Stimulated activated CD8-positive, alpha-beta memory T cell treated with anti-CD3 and anti-CD28 coated beads, Interleukin-4, amount 100 ng/mL, for 4 hours (primary cell): ENCODE measurements around the gene CNPY3.
"Not testable (repeated sequence)": the region's sequence is repeated elsewhere in the genome, so short reads cannot be mapped to it uniquely, and the experiment has no call there.

ENCODE experiments used
- DNase-seq, 2 donors: peaks; one replicate each; pipeline ENCODE4 v3.0.0-alpha.2; 2020; ENCODE audit warnings: low read depth in 2 of 2, low spot score in 1 of 2

The CNPY3 gene

DNA sequence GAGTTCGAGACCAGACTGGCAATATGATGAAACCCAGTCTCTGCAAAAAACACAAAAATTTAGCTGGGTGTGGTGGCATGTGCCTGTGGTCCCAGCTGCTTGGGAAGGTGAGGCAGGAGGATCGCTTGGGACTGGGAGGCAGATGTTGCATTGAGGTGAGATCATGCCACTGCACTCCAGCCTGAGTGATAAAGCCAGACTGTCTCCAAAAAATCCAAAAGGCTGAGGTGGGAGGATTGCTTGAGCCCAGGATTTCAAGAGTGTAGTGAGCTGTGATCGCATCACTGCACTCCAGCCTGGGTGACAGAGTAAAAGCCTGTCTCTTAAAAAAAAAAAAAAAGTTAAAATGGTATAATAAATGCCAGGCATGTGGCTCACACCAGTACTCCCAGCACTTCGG, 14.7 kb upstream of the CNPY3 start:
- no peak for DNase-seq

- no peak for DNase-seq
Measured at GRCh38 chr6:42915732-42916131, 13.5 kb upstream of the CNPY3 start, which contains the start of gene PTCRA. Gene PTCRA (plus strand): TSS chr6:42916053. CDS start chr6:42916070, 17 bp downstream.

- no peak for DNase-seq
Measured at GRCh38 chr6:42916288-42916687, 13.0 kb upstream of the CNPY3 start.

- DNase-seq: no peak
Measured at GRCh38 chr6:42921801-42922200, 7.5 kb upstream of the CNPY3 start.

DNA sequence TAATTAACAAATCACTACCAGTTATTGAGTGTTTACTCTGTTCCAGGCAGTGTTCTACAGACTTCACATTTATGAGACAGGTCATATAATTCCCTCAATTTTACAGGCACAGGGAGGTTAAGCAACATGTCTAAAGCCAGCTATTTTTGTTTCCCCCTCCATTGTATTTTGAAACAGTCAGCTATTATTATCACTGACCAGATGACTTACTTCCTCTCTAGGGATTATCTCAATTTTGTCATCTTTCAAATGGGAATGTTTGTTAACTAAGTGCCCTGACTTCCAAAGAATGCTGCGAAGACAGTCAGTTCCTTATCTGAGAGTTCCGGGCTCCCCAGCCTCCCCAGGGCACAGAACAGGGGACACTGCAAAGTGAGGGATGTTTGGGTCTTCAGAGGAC, 5.6 kb upstream of the CNPY3 start:
- DNase-seq: no peak

- no peak for DNase-seq
Measured at GRCh38 chr6:42925248-42925857, 3.9 kb upstream of the CNPY3 start.

GRCh38 chr6:42929821-42930360, 611 bp downstream of the CNPY3 start:
- DNase-seq: peak in 1 of 2 donors; percentile 39

DNA sequence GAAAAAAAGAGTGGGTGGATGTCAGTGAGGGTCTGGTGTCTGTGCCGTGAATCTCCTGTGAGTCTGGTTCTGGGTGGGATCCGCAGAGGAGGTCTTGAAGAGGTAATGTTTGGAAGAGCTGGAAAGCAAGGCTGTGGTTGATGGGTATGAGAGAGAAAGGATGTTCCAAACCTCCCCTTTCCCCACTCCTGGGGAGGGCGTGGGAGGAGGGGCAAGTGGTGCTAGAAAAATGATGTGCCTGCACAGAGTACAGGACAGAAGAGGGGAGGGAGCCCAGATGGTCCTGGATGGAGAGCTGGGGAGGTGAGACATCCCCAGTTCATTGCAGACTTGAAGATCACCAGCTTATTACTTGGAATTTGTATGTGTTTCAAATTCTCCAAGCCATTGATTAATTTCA, 3.1 kb downstream of the CNPY3 start:
- DNase-seq: no peak

GRCh38 chr6:42933205-42933604, 3.9 kb downstream of the CNPY3 start:
- DNase-seq: no peak

- DNase-seq: no peak
Measured at GRCh38 chr6:42935322-42935721, 6.0 kb downstream of the CNPY3 start.

DNA sequence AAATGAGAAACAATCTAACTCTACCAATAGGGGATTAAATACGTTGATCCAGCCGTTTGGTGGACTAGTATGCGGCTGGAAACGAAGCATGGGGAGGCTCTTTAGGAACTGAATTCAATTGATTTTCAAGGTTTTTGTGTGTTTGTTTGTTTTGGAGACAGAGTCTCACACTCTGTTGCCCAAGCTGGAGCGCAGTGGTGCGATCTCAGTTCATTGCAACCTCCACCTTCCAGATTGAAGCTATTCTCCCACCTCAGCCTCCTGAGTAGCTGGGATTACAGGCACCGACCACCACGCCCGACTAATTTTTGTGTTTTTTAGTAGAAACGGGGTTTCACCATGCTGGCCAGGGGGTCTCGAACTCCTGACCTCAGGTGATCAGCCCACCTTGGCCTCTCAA, 7.1 kb downstream of the CNPY3 start:
- DNase-seq: no peak

DNA sequence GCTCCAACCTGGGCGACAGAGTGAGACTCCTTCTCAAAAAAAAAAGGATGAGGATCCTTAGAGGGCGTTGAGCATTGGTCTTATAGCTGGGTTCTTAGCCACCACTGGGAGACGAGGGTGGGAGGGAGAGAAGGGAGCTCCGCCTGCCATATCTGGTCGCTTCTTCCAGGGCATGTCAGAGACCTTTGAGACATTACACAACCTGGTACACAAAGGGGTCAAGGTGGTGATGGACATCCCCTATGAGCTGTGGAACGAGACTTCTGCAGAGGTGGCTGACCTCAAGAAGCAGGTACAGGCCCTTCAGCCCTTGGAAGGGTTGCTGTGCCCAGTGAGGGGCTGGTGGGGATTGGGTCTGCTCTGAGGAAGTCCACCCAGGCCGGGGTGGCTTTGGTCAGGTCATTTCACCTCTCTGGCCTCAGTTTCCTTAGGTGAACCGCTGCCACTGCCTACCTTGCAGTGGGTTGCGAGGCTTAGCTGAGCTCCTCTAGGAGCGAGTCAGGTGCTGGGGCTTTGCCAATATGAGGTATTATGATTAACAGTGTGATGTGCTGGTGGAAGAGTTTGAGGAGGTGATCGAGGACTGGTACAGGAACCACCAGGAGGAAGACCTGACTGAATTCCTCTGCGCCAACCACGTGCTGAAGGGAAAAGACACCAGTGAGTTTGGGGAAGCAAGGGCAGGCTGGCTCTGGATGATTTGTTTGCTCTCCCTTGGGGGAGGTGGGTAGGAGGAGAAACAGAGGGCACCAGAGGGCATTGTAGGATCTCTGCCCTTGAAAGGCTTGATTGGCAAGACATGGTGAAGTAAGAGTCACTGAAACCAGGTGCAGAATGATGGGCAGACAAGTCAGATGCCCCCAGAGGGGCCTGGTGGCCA, 8.5 kb downstream of the CNPY3 start:
- DNase-seq: no peak

DNA sequence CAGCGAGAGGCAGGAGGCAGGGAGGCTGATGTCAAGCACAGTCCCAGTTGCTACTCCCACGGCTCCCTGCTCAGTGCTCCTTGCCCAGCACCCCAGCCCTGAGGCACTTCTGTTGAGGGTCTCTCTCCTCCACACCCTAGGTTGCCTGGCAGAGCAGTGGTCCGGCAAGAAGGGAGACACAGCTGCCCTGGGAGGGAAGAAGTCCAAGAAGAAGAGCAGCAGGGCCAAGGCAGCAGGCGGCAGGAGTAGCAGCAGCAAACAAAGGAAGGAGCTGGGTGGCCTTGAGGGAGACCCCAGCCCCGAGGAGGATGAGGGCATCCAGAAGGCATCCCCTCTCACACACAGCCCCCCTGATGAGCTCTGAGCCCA, 9.1 kb downstream of the CNPY3 start:
- no peak for DNase-seq

- no peak for DNase-seq
Measured at GRCh38 chr6:42938987-42939809, 9.9 kb downstream of the CNPY3 start.

DNA sequence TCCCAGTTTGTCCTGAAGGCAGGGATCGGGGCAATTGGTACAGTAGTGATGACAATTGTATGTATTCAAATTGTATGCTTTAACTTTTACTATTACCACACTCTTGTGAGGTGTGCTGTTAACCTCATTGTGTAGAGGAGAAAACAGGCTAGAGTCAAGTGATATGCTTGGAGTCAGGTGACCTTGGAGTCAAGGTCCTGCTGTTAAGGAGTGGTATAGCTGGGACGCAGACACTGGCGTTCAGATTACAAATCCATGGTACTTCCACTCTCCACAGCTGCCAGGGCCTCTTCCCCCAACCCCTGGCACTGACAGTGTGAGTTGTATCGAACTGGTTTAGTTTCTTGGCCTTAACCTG, 10.5 kb downstream of the CNPY3 start:
- DNase-seq: no peak

DNA sequence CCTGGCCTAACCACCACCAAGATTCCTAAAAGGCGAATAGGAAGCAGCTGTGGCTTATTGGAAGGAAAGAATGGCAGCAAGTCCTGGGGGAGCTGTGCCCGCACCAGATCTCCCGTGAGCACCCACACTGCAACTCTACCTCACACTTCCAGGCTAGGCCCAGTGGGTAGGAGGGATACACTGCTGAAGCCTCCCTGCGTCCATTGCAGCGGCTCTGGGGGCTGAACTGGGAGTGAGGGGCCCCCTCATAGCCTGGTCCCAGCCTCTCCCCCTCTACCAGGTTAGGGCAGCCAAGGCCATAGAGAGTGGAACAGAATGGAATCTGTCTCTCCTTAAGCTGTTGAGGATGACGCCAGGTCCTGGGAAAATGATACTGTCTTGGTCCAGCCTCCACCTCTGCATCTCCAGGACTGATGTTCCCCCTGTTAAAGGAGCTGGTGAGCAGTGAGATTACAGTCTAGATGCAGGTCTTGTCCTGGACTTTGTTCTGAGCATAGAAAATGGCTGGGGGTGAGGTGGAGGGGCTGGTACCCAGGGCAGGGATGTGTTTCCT, 11.3 kb downstream of the CNPY3 start:
- no peak for DNase-seq

GRCh38 chr6:42941356-42941755, 12.1 kb downstream of the CNPY3 start:
- not testable (repeated sequence) for DNase-seq

- DNase-seq: no peak
Measured at GRCh38 chr6:42942444-42942843, 13.2 kb downstream of the CNPY3 start.

GRCh38 chr6:42947950-42948349, 18.7 kb downstream of the CNPY3 start:
- DNase-seq: no peak

DNA sequence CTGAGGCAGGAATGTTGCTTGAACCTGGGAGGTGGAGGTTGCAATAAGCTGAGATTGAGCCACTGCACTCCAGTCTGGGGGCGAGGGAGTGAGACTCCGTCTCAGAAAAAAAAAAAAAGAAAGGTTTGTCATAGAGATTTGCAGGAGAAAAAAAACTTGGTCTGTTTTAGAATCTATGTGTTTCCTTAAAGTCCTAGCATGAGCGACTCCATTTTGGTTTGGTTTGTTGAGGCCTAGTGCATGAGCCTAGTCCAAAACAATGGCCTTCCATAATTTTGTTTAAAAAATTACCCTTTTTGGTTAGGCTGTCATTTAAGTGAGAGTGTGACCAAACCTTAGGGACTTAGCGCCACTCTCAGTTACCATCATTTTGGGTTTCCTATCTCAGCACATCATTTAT, 23.1 kb downstream of the CNPY3 start:
- DNase-seq: no peak

- not testable (repeated sequence) for DNase-seq
Measured at GRCh38 chr6:42954405-42954804, 25.1 kb downstream of the CNPY3 start.
